Fibroblast of skin of right biceps (primary cell): ENCODE results near the gene SRR.

ENCODE experiments used
- DNase-seq: peaks from one replicate; pipeline ENCODE4 v3.0.0-alpha.2; 2013

Gene SRR

GRCh38 chr17:2372681-2373080 is 68.9 kb downstream of the SRR start:
- no peak for DNase-seq

- DNase-seq, result no peak
Observed at GRCh38 chr17:2373179-2373578, 69.4 kb downstream of the SRR start.
